ENCODE measurements around the gene FAM13C.

DNA sequence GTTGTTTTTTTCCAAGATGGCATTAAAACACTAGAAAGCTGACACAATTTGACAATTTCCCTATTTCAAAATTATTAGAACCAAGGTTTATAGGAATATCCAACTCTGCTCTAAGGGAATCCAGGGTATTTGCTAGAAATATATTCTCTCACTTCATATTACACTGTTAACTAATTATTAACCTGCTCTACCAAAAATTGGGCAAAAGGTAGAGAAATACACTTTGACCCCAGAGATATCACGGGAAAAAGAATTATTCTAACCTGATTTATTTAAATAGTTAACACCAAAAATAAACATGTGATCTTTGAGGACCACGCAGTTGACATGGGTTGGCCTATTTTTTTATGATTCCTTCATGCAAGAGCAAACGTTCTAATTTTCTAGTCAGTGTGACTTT is 21.6 kb upstream of the FAM13C start:
- no peak for TF ChIP-seq POLR2A (IDR thresholded peaks at IDR 0.05)
- TF ChIP-seq, protein P1, sequence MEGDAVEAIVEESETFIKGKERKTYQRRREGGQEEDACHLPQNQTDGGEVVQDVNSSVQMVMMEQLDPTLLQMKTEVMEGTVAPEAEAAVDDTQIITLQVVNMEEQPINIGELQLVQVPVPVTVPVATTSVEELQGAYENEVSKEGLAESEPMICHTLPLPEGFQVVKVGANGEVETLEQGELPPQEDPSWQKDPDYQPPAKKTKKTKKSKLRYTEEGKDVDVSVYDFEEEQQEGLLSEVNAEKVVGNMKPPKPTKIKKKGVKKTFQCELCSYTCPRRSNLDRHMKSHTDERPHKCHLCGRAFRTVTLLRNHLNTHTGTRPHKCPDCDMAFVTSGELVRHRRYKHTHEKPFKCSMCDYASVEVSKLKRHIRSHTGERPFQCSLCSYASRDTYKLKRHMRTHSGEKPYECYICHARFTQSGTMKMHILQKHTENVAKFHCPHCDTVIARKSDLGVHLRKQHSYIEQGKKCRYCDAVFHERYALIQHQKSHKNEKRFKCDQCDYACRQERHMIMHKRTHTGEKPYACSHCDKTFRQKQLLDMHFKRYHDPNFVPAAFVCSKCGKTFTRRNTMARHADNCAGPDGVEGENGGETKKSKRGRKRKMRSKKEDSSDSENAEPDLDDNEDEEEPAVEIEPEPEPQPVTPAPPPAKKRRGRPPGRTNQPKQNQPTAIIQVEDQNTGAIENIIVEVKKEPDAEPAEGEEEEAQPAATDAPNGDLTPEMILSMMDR (IDR thresholded peaks at IDR 0.05 in 4 of 5, conservative IDR thresholded peaks at IDR 0.05 in 1 of 5): no peak
